Measurements from ENCODE around the gene FAM117A.

The FAM117A gene, protein sequence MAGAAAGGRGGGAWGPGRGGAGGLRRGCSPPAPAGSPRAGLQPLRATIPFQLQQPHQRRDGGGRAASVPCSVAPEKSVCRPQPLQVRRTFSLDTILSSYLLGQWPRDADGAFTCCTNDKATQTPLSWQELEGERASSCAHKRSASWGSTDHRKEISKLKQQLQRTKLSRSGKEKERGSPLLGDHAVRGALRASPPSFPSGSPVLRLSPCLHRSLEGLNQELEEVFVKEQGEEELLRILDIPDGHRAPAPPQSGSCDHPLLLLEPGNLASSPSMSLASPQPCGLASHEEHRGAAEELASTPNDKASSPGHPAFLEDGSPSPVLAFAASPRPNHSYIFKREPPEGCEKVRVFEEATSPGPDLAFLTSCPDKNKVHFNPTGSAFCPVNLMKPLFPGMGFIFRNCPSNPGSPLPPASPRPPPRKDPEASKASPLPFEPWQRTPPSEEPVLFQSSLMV

DNA sequence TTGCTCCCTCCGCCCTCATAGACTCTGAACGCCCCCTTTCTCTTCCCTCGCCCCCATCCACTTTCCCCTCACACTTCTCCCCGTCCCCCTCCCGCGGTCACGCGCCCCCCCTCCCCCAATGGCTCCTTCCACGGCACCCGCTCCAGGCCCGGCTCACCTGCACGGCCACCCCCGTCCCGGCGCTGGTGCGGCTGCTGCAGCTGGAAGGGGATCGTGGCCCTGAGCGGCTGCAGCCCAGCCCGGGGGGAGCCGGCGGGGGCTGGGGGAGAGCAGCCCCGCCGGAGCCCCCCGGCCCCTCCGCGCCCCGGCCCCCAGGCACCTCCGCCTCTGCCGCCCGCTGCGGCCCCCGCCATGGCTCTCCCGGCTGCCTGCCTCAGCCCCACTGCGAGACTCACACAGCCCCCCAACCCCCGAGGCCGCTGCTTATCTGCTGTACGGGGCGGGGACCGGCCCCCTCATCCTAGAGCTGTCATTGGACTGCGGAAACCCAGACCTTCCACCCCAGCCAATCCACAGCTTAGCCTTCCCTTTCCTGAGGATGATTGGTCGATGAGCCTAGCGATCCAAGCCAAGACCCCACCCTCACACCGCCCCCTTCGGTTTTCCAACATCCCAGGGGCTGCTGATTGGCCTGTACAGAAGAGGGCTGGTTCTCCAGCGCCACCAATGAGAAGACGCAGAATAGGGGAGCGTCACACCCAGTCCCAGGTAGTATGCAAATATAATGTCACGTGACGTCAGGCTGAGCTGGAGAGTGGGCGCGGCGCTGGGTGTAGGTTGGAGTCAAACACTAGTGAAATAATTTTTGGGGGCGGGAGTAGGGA, at the start of gene FAM117A:
Gene FAM117A (minus strand): TSS at position 397 of the 824 bp plus-strand sequence. CDS start 44 bp downstream, at position 353.
- peak; percentile 99 for DNase-seq (ENCODE audit: low read depth)
- TF ChIP-seq MYC (IDR thresholded peaks at IDR 0.05; ENCODE audit: low read depth, low read length), result no peak
- peak; percentile 83 for TF ChIP-seq MAX (IDR thresholded peaks at IDR 0.05; ENCODE audit: low read depth, low read length)
- TF ChIP-seq POLR2A (IDR thresholded peaks at IDR 0.05; ENCODE audit: extremely low read depth, insufficient read length), result peak; percentile 91
- no peak for TF ChIP-seq CTCF (IDR thresholded peaks at IDR 0.05; ENCODE audit: low read depth, low read length)

GRCh38 chr17:49809056-49809455, 45.1 kb upstream of the FAM117A start:
- DNase-seq (ENCODE audit: low read depth), result no peak
- no peak overlapping the region for H3K4me3 ChIP-seq (ENCODE audit: low read depth, low read length)
- TF ChIP-seq MYC (IDR thresholded peaks at IDR 0.05; ENCODE audit: low read depth, low read length) (no peak), CTCF (IDR thresholded peaks at IDR 0.05; ENCODE audit: low read depth, low read length) (no peak)

More for the DNA sequence above, at the start of gene FAM117A:
- peak within 1 kb of the TSS; percentile 76 for H3K4me3 ChIP-seq (ENCODE audit: low read depth, low read length)

DNA sequence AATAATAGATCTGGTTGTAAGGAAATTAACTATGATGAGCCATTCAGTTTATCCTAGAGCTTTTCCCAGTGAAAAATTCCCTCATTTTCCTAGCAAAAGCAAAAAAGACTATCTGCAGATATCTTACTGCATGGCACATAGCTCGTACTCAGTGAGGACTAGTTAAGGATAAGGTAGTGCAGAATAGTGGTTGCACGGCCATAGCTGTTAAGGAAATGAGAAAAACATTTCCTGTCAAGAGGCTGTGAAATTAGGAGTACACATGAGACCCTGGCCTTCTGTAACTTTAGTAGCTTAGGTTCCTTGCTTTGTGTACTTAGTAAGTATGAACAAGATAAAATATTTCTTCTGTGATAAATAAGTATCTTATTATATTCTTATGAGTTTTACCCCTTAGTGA, 34.8 kb upstream of the FAM117A start:
- no peak for TF ChIP-seq CTCF (IDR thresholded peaks at IDR 0.05; ENCODE audit: low read depth, low read length)
- no peak for TF ChIP-seq POLR2A (IDR thresholded peaks at IDR 0.05; ENCODE audit: extremely low read depth, insufficient read length)
- TF ChIP-seq MAX (IDR thresholded peaks at IDR 0.05; ENCODE audit: low read depth, low read length), result no peak
- no peak for TF ChIP-seq MYC (IDR thresholded peaks at IDR 0.05; ENCODE audit: low read depth, low read length)
- H3K4me3 ChIP-seq (ENCODE audit: low read depth, low read length), result no peak overlapping the region
- DNase-seq (ENCODE audit: low read depth), result no peak

- DNase-seq (ENCODE audit: low read depth), result no peak
- H3K4me3 ChIP-seq (ENCODE audit: low read depth, low read length), result no peak overlapping the region
- no peak for TF ChIP-seq CTCF (IDR thresholded peaks at IDR 0.05; ENCODE audit: low read depth, low read length)
- no peak for TF ChIP-seq MYC (IDR thresholded peaks at IDR 0.05; ENCODE audit: low read depth, low read length)
- TF ChIP-seq POLR2A (IDR thresholded peaks at IDR 0.05; ENCODE audit: extremely low read depth, insufficient read length), result no peak
- no peak for TF ChIP-seq MAX (IDR thresholded peaks at IDR 0.05; ENCODE audit: low read depth, low read length)
Measured at GRCh38 chr17:49798182-49798581, 34.3 kb upstream of the FAM117A start.

GRCh38 chr17:49795372-49795771, 31.4 kb upstream of the FAM117A start:
- TF ChIP-seq POLR2A (IDR thresholded peaks at IDR 0.05; ENCODE audit: extremely low read depth, insufficient read length) (no peak), MAX (IDR thresholded peaks at IDR 0.05; ENCODE audit: low read depth, low read length) (no peak), MYC (IDR thresholded peaks at IDR 0.05; ENCODE audit: low read depth, low read length) (no peak), CTCF (IDR thresholded peaks at IDR 0.05; ENCODE audit: low read depth, low read length) (no peak)
- no peak for DNase-seq (ENCODE audit: low read depth)
- no peak overlapping the region for H3K4me3 ChIP-seq (ENCODE audit: low read depth, low read length)
